Hepatocyte (in vitro differentiated cells): ENCODE measurements around the gene DUSP2.

Experiments
- EZH2 ChIP-seq: fragments of 200-600 bp; sonication (generic); IDR thresholded peaks from 2 replicates; pipeline ENCODE4 v1.6.1; 2016; ENCODE audit warnings: antibody characterized with exemption, mild to moderate bottlenecking, borderline replicate concordance
- EZH2phosphoT487 ChIP-seq: fragments of 200-600 bp; sonication (generic); IDR thresholded peaks from one replicate; pipeline ENCODE4 v1.6.1; 2018; ENCODE audit warnings: antibody characterized with exemption, mild to moderate bottlenecking, low read depth, moderate library complexity; ENCODE audit not compliant: unreplicated experiment, severe bottlenecking
- TF ChIP-seq, protein P1 (sequence below): fragments of 200-600 bp; sonication (generic); IDR thresholded peaks from 2 replicates; pipeline ENCODE4 v1.5.1; 2016; ENCODE audit warnings: antibody characterized with exemption, mild to moderate bottlenecking; ENCODE audit not compliant: poor library complexity

DNA sequence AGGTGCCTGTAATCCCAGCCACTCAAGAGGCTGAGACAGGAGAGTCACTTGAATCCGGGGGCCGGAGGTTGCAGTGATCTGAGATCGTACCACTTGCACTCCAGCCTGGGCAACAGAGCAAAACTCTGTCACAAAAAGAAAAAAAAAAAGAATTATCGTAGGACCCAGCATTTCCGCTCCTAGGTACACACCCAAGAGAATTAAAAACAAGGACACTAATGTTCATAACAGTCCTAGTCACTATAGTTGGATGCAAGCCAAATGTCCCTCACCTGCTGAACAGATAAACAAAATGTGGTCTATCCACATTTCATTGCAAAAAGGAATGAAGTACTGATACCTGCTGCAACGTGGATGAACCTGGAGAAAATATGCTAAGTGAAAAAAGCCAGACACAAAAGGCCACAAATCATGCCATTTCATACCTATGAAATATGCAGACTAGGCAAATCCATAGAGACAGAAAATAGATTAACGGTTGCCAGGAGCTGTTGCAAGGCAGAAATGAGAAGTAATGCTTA lies 50.1 kb downstream of the DUSP2 start:
- TF ChIP-seq, protein P1, sequence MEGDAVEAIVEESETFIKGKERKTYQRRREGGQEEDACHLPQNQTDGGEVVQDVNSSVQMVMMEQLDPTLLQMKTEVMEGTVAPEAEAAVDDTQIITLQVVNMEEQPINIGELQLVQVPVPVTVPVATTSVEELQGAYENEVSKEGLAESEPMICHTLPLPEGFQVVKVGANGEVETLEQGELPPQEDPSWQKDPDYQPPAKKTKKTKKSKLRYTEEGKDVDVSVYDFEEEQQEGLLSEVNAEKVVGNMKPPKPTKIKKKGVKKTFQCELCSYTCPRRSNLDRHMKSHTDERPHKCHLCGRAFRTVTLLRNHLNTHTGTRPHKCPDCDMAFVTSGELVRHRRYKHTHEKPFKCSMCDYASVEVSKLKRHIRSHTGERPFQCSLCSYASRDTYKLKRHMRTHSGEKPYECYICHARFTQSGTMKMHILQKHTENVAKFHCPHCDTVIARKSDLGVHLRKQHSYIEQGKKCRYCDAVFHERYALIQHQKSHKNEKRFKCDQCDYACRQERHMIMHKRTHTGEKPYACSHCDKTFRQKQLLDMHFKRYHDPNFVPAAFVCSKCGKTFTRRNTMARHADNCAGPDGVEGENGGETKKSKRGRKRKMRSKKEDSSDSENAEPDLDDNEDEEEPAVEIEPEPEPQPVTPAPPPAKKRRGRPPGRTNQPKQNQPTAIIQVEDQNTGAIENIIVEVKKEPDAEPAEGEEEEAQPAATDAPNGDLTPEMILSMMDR = no peak
- TF ChIP-seq EZH2 (no peak), EZH2phosphoT487 (no peak)
